Stimulated activated CD4-positive, alpha-beta T cell treated with anti-CD3 and anti-CD28 coated beads, Interleukin-1b, Interleukin-23, amount 100 ng/mL, for 48 hours (primary cell): ENCODE data around the gene KCNAB1.

Experiments used
- DNase-seq: peaks from one replicate; pipeline ENCODE4 v3.0.0-alpha.2; 2020

The KCNAB1 gene

DNA sequence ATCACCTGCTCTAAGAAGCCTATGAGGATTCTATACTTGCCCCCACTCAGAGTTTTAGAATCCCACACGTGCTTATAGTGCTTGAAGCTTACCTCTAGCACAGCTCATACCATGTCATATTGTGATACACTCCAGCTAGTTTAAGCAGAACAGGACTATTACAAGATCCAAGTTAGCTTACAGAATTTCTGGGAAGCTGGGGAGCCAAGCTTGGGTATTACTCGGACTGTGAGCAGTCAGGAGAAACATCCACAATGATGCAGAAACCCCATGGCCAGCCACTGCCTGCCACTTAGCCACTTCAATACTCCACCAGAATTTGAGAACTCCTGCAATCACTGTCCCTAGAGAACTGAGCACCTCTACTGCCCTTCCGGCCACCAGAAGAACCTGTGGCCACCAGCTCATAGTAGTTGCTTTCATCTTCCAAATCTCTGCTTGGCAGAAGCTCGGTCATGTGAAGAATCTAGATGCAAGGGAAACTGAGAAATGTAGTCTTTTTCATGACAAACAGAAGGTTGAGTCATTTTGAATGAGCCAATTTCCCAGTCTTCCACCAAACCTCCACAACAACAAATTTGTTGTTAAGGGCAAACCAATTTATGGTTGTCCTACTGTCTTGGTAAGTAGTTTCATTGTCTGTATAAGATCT is 462.3 kb downstream of the KCNAB1 start:
- no peak for DNase-seq

DNA sequence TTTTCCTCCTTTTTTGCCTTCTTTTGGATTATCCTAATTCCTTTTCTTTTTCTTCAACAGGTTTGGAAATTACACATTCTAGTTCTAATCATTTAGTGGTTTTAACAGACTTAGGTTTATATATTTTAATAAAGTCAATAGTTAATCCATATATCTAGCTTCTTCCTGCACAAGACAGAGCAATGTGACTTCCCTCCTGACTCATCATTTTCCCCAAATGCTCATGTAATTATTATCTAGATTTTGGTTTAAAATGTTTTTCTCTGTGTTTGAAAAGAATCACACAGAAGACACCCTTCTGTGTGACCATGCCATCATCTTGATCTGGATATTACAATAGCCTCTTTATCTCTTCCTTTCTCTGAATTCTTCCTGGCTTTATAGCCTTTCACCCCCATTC is 463.1 kb downstream of the KCNAB1 start:
- no peak for DNase-seq

DNA sequence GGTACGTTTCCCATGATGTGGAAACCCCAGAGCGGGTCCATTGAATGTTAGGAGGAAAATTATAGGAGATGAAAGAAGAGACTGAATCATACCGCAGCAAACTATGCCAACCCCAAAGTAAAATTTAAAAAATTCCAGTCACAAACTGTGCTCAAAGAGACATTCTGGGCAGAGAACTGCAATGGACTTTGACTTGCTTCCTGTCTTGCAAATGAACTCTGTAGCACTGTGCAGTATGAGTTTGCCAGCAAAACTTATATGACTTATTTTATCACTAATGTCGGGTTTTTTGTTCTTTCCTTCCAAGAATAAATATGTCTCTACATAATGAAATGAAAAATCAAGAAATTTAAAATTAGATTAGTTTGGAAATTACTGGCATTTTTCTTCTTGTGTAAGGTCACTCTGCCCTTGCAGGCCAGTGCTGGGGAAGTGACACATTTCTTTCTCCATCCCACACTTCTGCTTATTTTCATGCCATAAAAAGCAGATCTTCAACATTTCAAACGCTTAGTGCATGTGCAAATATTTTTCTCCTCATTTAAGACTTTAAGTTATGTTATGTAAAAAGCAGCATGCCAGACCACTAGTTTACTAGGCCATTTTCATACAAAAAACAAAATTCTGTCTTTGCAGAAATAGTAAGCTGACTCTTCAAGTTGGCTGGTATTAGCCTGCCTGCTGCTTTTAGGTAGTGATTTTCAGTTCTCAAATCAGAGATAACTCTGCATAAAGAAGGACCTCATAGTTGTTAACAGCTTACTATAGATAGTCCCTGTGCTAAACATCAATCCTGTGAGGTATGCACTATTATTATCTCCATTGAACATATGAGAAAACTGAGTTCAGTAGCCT is 466.8 kb downstream of the KCNAB1 start:
- no peak for DNase-seq

DNA sequence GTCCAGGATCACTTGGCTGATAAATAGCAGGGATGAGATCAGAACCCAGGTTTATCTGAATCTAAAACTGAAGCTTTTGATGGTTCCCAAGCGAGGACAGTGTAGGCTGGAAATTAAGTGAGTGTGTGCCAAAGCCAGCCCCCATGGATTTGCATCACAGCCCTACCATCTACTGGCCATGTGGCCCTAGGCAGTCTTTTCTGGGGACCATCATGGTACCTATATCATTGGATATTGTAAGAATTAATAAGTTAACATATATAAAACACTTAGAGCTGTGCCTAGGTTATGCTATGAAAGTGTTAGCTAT is 467.3 kb downstream of the KCNAB1 start:
- DNase-seq: no peak
